ENCODE measurements around the gene DIAPH3.
"Not testable (repeated sequence)": the region's sequence is repeated elsewhere in the genome, so short reads cannot be mapped to it uniquely, and the experiment has no call there.

DIAPH3 gene

DNA sequence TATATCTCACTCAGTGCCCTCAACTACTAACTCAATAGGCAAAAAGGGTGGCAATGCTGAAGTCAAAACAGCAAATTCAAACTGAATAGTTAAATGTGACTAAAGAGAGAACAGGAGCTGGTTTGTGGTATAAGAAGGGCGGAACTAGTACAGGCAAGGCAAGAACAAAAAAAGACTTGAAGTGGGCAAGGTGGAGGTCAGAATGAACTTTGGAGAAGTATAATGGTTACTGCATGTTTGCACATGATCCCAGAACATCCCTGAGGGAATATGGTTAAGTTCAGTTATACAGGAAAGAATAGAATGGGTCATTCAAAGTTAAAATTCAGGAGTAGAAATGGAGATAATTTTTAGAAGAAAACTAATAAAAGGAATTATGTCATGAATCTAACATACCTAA, 85.5 kb downstream of the DIAPH3 start:
- Histone ChIP-seq H3K27ac (no peak overlapping the region), H3K4me1 (no peaks in the 10 kb centered on the region), H3K36me3 (peaks cover 9% of the 10 kb centered on the region; the same call in 1 of the 2 replicates)

DNA sequence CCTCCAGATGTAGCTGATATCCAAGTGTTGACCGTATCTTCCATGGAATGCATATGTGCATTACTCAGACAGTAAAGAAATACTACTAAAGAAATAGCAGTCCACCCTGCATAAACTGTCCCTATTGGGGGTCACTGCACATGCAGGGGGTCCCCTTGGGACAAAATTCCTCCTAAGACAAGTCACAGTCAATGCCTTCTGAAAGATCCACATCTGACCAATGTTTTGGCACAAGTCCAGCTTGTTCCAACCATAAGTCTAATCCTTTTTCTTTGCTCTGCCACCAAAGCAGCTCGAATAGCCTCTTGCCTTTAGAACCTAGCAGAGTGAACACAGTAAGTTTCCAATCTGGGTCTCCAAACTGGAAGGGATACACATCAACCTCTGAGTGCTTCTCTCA, 87.9 kb downstream of the DIAPH3 start:
- Histone ChIP-seq H3K4me1 (no peaks in the 10 kb centered on the region), H3K36me3 (peaks cover 9% of the 10 kb centered on the region; the same call in 1 of the 2 replicates), H3K9me3 (no peaks in the 10 kb centered on the region), H3K4me3 (no peak overlapping the region), H3K27me3 (no peaks in the 10 kb centered on the region), H3K27ac (no peak overlapping the region), H4K20me1 (no peaks in the 10 kb centered on the region), H3K9ac (no peak overlapping the region), H3K4me2 (no peak overlapping the region)
- TF ChIP-seq Cebpa-rat (IDR thresholded peaks at IDR 0.05): no peak

More for the DNA sequence above, 85.5 kb downstream of the DIAPH3 start:
- Histone ChIP-seq H4K20me1 (no peaks in the 10 kb centered on the region), H3K4me3 (no peak overlapping the region), H3K4me2 (no peak overlapping the region), H3K27me3 (no peaks in the 10 kb centered on the region), H3K9me3 (no peaks in the 10 kb centered on the region), H3K9ac (no peak overlapping the region)
- TF ChIP-seq Cebpa-rat (IDR thresholded peaks at IDR 0.05): no peak

DNA sequence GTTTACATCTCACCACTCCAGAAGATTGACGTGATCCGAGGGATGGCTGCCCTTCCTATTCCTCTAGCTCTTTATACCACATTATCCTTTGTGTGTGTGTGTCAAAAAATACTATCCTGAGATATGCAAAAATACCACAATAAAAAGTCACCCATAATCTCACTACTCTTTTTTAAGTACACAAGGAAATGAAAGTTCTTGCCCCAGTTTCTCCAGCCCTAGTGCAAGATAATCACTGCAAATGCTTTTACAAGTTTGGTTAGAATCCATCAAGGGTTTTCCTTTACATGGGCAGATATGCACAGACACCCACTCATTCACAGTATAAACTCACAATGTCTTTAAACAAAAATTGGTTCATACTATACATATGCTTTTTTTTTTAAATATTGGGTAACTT, 89.3 kb downstream of the DIAPH3 start:
- Histone ChIP-seq H4K20me1 (no peaks in the 10 kb centered on the region), H3K4me1 (no peaks in the 10 kb centered on the region), H3K27me3 (no peaks in the 10 kb centered on the region), H3K36me3 (peaks cover 15% of the 10 kb centered on the region; the same call in 1 of the 2 replicates), H3K9me3 (peaks cover 6% of the 10 kb centered on the region), H3K4me3 (no peak overlapping the region), H3K4me2 (no peak overlapping the region), H3K27ac (no peak overlapping the region), H3K9ac (no peak overlapping the region)
- TF ChIP-seq Cebpa-rat (IDR thresholded peaks at IDR 0.05): no peak

DNA sequence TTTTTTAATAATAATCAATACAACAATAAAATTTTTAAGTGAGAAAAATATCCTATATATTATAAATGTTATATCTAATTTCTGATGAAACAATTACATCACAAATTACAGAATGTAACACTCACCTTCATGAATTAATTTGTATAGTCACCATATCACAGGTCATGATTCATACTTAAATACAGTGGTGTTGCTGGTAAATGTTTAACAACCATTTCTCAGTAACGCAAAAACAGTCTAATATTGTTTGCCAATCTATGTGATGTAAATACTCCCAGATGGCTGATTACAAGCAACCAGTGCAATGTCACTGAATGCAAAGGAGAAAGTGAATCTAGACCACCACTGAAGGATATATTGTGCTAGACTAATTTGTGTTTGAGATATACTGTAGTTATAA, 97.5 kb downstream of the DIAPH3 start:
- H4K20me1 ChIP-seq: no peaks in the 10 kb centered on the region
- no peak overlapping the region for H3K27ac ChIP-seq
- H3K4me1 ChIP-seq: no peaks in the 10 kb centered on the region
- no peak for TF ChIP-seq Cebpa-rat (IDR thresholded peaks at IDR 0.05)
- H3K9me3 ChIP-seq: peaks cover 15% of the 10 kb centered on the region
- no peak overlapping the region for H3K9ac ChIP-seq
- no peak overlapping the region for H3K4me3 ChIP-seq
- H3K4me2 ChIP-seq: no peak overlapping the region
- no peaks in the 10 kb centered on the region for H3K27me3 ChIP-seq
- H3K36me3 ChIP-seq: peaks cover 21% of the 10 kb centered on the region; the same call in 1 of the 2 replicates

DNA sequence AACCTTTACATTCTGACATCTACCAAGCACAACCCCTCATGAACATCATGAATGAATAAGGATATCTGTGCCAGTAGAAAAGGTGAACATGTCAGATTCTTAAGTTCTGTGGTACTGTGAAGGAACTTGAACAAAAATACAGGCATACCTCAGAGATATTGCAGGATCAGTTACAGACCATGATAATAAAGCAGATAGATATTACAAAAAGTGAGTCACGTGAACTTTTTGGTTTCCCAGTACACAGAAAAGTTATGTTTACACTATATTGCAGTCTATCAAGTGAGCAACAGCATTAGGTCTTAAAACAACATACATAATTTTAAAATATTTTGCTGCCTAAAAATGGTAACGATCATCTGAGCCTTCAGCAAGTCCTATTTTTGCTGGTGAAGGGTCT, 101.2 kb downstream of the DIAPH3 start:
- no peak for TF ChIP-seq Cebpa-rat (IDR thresholded peaks at IDR 0.05)
- H4K20me1 ChIP-seq: no peaks in the 10 kb centered on the region
- H3K27me3 ChIP-seq: no peaks in the 10 kb centered on the region
- no peaks in the 10 kb centered on the region for H3K4me1 ChIP-seq
- no peak overlapping the region for H3K4me3 ChIP-seq
- peaks cover 10% of the 10 kb centered on the region; the same call in 1 of the 2 replicates for H3K9me3 ChIP-seq
- H3K27ac ChIP-seq: no peak overlapping the region
- no peak overlapping the region for H3K4me2 ChIP-seq
- no peak overlapping the region for H3K9ac ChIP-seq
- H3K36me3 ChIP-seq: 0 out of 2 replicates have a peak, but pooled peaks cover 13% of the 10 kb centered on the region

DNA sequence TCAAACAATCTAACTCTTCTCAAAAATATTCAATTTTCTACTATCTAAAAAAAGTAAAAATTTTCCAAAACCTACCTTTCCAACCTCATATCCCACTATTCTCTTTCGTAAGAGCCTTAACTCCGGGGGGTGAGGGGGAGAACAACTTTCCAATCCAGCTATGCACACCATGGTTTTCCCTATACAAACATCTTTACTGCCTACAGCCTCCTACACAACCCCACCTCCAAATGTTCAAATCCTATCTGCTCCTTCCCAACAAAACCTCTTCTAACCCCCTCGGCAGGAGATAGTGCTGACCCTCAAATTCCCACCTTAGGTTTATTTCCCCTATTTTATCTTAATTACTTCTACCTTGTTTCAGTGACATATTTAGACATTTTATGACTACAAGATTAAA, 102.0 kb downstream of the DIAPH3 start:
- H3K9me3 ChIP-seq: peaks cover 10% of the 10 kb centered on the region; the same call in 1 of the 2 replicates
- H3K4me1 ChIP-seq: no peaks in the 10 kb centered on the region
- no peak overlapping the region for H3K27ac ChIP-seq
- no peaks in the 10 kb centered on the region for H4K20me1 ChIP-seq
- no peaks in the 10 kb centered on the region for H3K27me3 ChIP-seq
- H3K9ac ChIP-seq: no peak overlapping the region
- H3K4me2 ChIP-seq: no peak overlapping the region
- H3K36me3 ChIP-seq: 0 out of 2 replicates have a peak, but pooled peaks cover 13% of the 10 kb centered on the region
- H3K4me3 ChIP-seq: no peak overlapping the region
- no peak for TF ChIP-seq Cebpa-rat (IDR thresholded peaks at IDR 0.05)

DNA sequence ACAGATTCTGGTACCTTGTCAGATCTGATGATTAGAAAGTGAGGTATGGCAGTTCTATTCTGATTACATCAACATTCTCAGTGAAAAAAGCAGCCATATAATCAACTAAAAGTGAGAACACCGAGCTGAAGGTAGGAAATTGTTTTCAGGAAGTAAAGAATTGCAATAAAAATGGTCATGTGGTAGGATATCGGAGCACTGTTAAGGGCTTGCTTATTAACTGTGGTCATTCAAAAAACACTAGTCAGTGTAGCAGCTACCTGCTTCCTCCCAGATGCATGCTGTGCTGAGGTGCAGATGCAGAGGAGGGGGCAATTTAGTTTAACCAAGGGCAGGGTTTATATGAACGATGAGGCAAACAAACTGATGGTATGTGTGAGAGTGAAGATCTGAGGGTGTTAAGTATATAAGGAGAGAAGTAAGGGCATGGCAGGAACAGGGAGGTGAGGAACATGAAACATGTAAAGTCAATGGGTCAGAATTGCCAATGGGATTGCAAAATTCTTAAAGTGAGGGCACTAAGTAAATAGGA, 111.9 kb downstream of the DIAPH3 start:
- Histone ChIP-seq H4K20me1 (no peaks in the 10 kb centered on the region), H3K4me3 (no peak overlapping the region), H3K9me3 (no peaks in the 10 kb centered on the region), H3K36me3 (no peaks in the 10 kb centered on the region), H3K27ac (no peak overlapping the region), H3K4me1 (no peaks in the 10 kb centered on the region), H3K4me2 (no peak overlapping the region), H3K9ac (no peak overlapping the region), H3K27me3 (no peaks in the 10 kb centered on the region)
- no peak for TF ChIP-seq Cebpa-rat (IDR thresholded peaks at IDR 0.05)

DNA sequence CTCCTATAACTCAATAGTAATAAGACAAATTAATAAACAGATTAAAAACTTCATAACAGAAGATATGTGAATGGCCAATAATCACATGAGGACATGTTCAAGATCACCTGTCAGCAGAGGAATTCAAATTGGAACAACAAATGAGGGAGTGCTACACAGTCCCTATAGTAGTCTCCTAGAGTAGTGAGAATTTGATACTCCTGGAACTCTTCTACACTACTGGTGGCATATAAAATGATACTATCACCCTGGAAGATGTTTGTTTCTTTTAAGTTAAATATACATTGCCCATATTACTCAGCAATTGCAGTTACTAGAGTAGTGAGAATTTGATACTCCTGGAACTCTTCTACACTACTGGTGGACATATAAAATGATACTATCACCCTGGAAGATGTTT, 115.4 kb downstream of the DIAPH3 start:
- H3K36me3 ChIP-seq, H3K9ac ChIP-seq, H3K27me3 ChIP-seq, H3K9me3 ChIP-seq, H4K20me1 ChIP-seq, H3K27ac ChIP-seq, H3K4me2 ChIP-seq, H3K4me1 ChIP-seq, H3K4me3 ChIP-seq: not testable (repeated sequence)

DNA sequence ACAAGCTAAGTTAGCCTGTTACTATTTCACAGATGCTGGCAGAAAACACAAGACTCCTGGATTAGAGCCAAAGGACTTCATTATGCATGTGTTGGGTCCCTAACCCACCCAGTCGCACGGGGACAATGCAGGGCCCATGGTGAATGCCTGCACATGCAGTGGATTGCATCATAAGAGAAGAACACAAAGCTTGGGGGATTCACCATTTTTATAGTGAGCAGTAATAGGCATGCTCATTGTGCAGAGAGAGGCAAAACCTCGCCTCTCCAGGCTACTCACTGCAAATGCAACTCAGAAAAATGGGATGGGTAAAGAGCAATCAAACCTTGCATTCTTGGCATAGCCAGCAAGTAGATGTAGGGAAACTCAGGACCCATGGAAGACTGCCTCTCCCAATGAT, 115.8 kb downstream of the DIAPH3 start:
- H3K36me3 ChIP-seq: peaks cover 6% of the 10 kb centered on the region
- peaks cover 6% of the 10 kb centered on the region; the same call in 1 of the 2 replicates for H3K9me3 ChIP-seq
- no peak for TF ChIP-seq Cebpa-rat (IDR thresholded peaks at IDR 0.05)
- no peaks in the 10 kb centered on the region for H4K20me1 ChIP-seq
- no peak overlapping the region for H3K27ac ChIP-seq
- no peaks in the 10 kb centered on the region for H3K4me1 ChIP-seq
- H3K4me3 ChIP-seq: no peak overlapping the region
- no peaks in the 10 kb centered on the region for H3K27me3 ChIP-seq
- no peak overlapping the region for H3K9ac ChIP-seq
- H3K4me2 ChIP-seq: no peak overlapping the region

DNA sequence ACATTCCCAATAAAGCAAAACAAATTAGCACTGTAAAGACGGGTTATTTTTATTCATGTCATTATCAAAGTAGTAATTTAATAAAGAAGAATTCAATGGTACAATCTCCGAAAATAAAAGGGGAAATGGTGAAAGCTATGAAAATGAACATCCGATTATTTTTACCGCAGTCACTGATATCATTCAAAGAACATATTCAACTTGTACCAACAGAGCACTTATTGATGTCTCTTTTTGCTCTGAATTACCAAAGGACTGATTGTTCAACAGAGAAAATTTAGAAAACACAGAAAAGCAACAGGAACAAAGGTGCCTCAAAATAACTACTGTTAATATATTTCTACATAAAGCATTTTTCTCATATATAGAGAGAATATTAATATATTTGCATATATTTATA, 119.4 kb downstream of the DIAPH3 start:
- Histone ChIP-seq H3K4me3 (no peak overlapping the region), H3K27ac (no peak overlapping the region), H3K27me3 (no peaks in the 10 kb centered on the region), H4K20me1 (no peaks in the 10 kb centered on the region), H3K4me1 (no peaks in the 10 kb centered on the region), H3K9me3 (peaks cover 6% of the 10 kb centered on the region; the same call in 1 of the 2 replicates), H3K9ac (no peak overlapping the region), H3K4me2 (no peak overlapping the region), H3K36me3 (peaks cover 11% of the 10 kb centered on the region)
- TF ChIP-seq Cebpa-rat (IDR thresholded peaks at IDR 0.05): no peak

DNA sequence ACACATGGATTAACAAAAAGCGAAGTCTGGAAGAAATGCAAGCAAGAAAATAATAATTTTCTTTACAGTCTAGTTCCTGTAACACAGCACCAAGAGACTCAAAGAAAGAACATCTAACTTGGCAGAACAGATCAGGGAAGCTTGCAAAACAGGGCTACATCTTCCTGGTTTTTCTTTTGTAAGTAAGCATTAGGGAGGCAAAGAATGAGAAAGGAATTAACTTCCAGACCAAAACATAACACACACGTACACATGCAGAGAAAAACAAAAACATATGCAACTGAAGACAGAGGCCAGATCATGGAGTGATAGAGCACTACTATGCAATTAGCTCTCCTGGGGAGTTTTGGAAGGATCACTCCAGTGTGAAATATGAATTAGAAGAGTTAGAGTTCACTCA, 120.5 kb downstream of the DIAPH3 start:
- no peak for TF ChIP-seq Cebpa-rat (IDR thresholded peaks at IDR 0.05)
- H3K27me3 ChIP-seq: no peaks in the 10 kb centered on the region
- H3K36me3 ChIP-seq: peaks cover 13% of the 10 kb centered on the region
- H3K9ac ChIP-seq: no peak overlapping the region
- no peaks in the 10 kb centered on the region for H3K4me1 ChIP-seq
- peaks cover 6% of the 10 kb centered on the region; the same call in 1 of the 2 replicates for H3K9me3 ChIP-seq
- no peak overlapping the region for H3K27ac ChIP-seq
- no peaks in the 10 kb centered on the region for H4K20me1 ChIP-seq
- H3K4me3 ChIP-seq: no peak overlapping the region
- H3K4me2 ChIP-seq: no peak overlapping the region

DNA sequence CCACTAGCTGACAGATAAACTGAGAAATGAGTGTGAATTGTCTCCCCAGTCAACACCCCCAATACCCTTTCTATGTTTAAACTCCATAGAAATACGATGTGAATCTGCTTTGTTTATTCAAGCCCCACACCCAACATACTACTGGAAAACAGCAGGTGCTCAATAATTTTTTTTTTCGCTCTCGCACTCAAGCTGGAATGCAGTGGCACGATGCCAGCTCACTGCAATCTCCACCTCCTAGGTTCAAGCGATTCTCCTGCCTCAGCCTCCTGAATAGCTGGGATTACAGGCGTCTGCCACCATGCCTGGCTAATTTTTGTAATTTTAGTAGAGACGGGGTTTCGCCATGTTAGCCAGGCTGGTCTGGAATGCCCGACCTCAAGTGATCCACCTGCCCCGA, 123.1 kb downstream of the DIAPH3 start:
- H3K9me3 ChIP-seq, H3K9ac ChIP-seq, H3K4me3 ChIP-seq, H3K4me2 ChIP-seq, H3K27ac ChIP-seq, H4K20me1 ChIP-seq, H3K4me1 ChIP-seq, H3K27me3 ChIP-seq: not testable (repeated sequence)
- H3K36me3 ChIP-seq: peaks cover 13% of the 10 kb centered on the region
